ENCODE results near the gene SLC51B. TPM values are rescaled to one million over a fixed set of nuclear protein-coding genes. Genes with fewer than 3 reads are reported as not detected.

Gene SLC51B
- total and polyA plus RNA-seq, 2 of the 4 experiments (the other 2 are of a cell fraction): not detected

DNA sequence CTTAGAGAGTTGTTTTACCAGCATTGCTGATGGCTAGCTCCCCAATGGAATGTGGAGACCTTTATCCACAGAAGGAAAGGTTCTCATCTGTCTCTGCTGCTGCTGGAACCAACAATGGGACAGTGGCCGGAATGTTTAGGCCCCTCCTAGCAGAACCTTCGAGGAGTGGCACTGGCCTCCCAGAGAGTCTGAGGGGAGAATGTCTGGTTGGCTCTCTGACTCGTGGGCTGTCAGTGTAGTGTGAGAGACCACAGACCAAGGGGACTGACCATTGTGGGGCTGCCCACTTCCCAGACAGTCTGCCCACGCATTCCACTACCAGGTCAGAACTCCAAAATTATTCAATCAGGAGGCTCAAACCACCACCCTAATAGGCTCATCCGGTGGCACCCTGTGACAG is 17.5 kb downstream of the SLC51B start:
- intact Hi-C loops (cut with micrococcal nuclease): no loop called here
- in situ Hi-C loops (cut with MboI; ENCODE audit: low sequenced_read_pairs): no loop called here
- TF ChIP-seq, protein P1, sequence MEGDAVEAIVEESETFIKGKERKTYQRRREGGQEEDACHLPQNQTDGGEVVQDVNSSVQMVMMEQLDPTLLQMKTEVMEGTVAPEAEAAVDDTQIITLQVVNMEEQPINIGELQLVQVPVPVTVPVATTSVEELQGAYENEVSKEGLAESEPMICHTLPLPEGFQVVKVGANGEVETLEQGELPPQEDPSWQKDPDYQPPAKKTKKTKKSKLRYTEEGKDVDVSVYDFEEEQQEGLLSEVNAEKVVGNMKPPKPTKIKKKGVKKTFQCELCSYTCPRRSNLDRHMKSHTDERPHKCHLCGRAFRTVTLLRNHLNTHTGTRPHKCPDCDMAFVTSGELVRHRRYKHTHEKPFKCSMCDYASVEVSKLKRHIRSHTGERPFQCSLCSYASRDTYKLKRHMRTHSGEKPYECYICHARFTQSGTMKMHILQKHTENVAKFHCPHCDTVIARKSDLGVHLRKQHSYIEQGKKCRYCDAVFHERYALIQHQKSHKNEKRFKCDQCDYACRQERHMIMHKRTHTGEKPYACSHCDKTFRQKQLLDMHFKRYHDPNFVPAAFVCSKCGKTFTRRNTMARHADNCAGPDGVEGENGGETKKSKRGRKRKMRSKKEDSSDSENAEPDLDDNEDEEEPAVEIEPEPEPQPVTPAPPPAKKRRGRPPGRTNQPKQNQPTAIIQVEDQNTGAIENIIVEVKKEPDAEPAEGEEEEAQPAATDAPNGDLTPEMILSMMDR (conservative IDR thresholded peaks at IDR 0.05; ENCODE audit: low read depth, low read length): no peak
- no peak for TF ChIP-seq BHLHE40 (IDR thresholded peaks at IDR 0.05; ENCODE audit: low read depth, low read length)
- no peak for TF ChIP-seq RAD21 (IDR thresholded peaks at IDR 0.05; ENCODE audit: low read length)
- no peak for TF ChIP-seq RCOR1 (IDR thresholded peaks at IDR 0.05; ENCODE audit: insufficient replicate concordance, low read length)
- TF ChIP-seq POLR2A (IDR thresholded peaks at IDR 0.05; ENCODE audit: low read depth, low read length): no peak
- no peak for TF ChIP-seq SMC3 (IDR thresholded peaks at IDR 0.05; ENCODE audit: low read depth, low read length)
- TF ChIP-seq, protein P2, sequence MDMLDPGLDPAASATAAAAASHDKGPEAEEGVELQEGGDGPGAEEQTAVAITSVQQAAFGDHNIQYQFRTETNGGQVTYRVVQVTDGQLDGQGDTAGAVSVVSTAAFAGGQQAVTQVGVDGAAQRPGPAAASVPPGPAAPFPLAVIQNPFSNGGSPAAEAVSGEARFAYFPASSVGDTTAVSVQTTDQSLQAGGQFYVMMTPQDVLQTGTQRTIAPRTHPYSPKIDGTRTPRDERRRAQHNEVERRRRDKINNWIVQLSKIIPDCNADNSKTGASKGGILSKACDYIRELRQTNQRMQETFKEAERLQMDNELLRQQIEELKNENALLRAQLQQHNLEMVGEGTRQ (IDR thresholded peaks at IDR 0.05; ENCODE audit: low read depth, low read length): no peak
- no peak for TF ChIP-seq RFX5 (IDR thresholded peaks at IDR 0.05; ENCODE audit: low read depth, low read length)
- TF ChIP-seq FOS (IDR thresholded peaks at IDR 0.05; ENCODE audit: low read depth, low read length): no peak
- no peak for TF ChIP-seq MXI1 (IDR thresholded peaks at IDR 0.05; ENCODE audit: borderline replicate concordance, low read depth, low read length)
- no peak for TF ChIP-seq CHD1 (IDR thresholded peaks at IDR 0.05; ENCODE audit: low read depth, low read length)
- TF ChIP-seq CEBPB (IDR thresholded peaks at IDR 0.05; ENCODE audit: low read depth, low read length): no peak
- TF ChIP-seq MAFK (IDR thresholded peaks at IDR 0.05; ENCODE audit: low read depth, low read length): no peak
- no peak for TF ChIP-seq MAZ (IDR thresholded peaks at IDR 0.05; ENCODE audit: borderline replicate concordance, low read depth, low read length)
- TF ChIP-seq NFE2L2 (IDR thresholded peaks at IDR 0.05; ENCODE audit: low read depth, low read length): no peak
- TF ChIP-seq, protein P3, sequence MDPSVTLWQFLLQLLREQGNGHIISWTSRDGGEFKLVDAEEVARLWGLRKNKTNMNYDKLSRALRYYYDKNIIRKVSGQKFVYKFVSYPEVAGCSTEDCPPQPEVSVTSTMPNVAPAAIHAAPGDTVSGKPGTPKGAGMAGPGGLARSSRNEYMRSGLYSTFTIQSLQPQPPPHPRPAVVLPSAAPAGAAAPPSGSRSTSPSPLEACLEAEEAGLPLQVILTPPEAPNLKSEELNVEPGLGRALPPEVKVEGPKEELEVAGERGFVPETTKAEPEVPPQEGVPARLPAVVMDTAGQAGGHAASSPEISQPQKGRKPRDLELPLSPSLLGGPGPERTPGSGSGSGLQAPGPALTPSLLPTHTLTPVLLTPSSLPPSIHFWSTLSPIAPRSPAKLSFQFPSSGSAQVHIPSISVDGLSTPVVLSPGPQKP (IDR thresholded peaks at IDR 0.05; ENCODE audit: borderline replicate concordance, low read depth, low read length): no peak
- dilution Hi-C loops (cut with HindIII; ENCODE audit: low sequenced_read_pairs, unreplicated experiment): no loop called here
- Histone ChIP-seq H3K56ac (ENCODE audit: extremely low read depth, insufficient read depth, low read length) (no peak overlapping the region), H2AK9ac (replicated peaks; ENCODE audit: low read depth, low read length, poor library complexity) (peak overlapping the region; percentile 51), H3K14ac (replicated peaks; ENCODE audit: low read depth, low read length) (peak overlapping the region; percentile 8; the same call in 1 of the 2 replicates), H2BK20ac (ENCODE audit: low read depth, low read length) (no peak overlapping the region), H4K91ac (ENCODE audit: insufficient read depth, low read depth, low read length) (peak overlapping the region; percentile 21), H2BK120ac (ENCODE audit: low read depth, low read length) (no peak overlapping the region), H3K9me3 (ENCODE audit: control insufficient read depth, insufficient read depth, low read length) (peaks cover 5% of the 10 kb centered on the region; the same call in 1 of the 2 replicates), H2BK15ac (ENCODE audit: low read depth, low read length) (no peak overlapping the region), H3K9me1 (ENCODE audit: insufficient read depth, low read length) (no peaks in the 10 kb centered on the region; the same call in 1 of the 2 replicates), H4K8ac (ENCODE audit: low read depth in 2 of 2, low read length in 2 of 2) (no peak overlapping the region), H2BK5ac (ENCODE audit: low read depth, low read length, poor library complexity, severe bottlenecking) (no peak overlapping the region), H3K27me3 (ENCODE audit: control insufficient read depth, insufficient read depth, low read length) (peaks cover 29% of the 10 kb centered on the region), H2AFZ (replicated peaks; ENCODE audit: low read length, poor library complexity) (no peak overlapping the region), H3K27ac (ENCODE audit: insufficient read depth, low read length) (no peak overlapping the region), H3K9ac (ENCODE audit: low read depth, low read length) (no peak overlapping the region), H4K5ac (ENCODE audit: low read depth, low read length) (no peak overlapping the region), H3K79me1 (ENCODE audit: low read depth in 1 of 2, low read length in 2 of 2) (no peaks in the 10 kb centered on the region), H3K4me2 (ENCODE audit: low read depth, low read length) (no peak overlapping the region), H3K4ac (ENCODE audit: low read depth, low read length) (peak overlapping the region; percentile 12; the same call in 1 of the 2 replicates), H3K18ac (ENCODE audit: low read depth, low read length) (no peak overlapping the region), H3K36me3 (ENCODE audit: control insufficient read depth, insufficient read depth, low read length) (no peaks in the 10 kb centered on the region), H3K23ac (ENCODE audit: low read depth, low read length) (no peak overlapping the region), H3K4me1 (ENCODE audit: control insufficient read depth, insufficient read depth, low read length) (peaks cover 6% of the 10 kb centered on the region; the same call in 1 of the 2 replicates), H3K4me3 (ENCODE audit: insufficient read depth, low read depth, low read length) (no peak overlapping the region), H4K20me1 (ENCODE audit: insufficient read depth, low read length) (no peaks in the 10 kb centered on the region), H2AK5ac (ENCODE audit: low read depth, low read length) (peak overlapping the region; percentile 56; the same call in 1 of the 2 replicates)
- ChIA-PET POLR2A (ENCODE audit: unreplicated experiment) (no interaction called here), CTCF (interaction anchor here (0.7 to 2.4 kb wide), 4 partner anchors 9 to 39 kb away, joined by 3 to 6 read pairs (median 4); no protein-coding TSS in a partner anchor)
- WGBS, 2 experiments (ENCODE audit: extremely low coverage in 2 of 2, insufficient read length in 1 of 2): 74% methylated on average over 3 of the region's 5 CpGs; no CpG with 5 or more reads in 1 of the 2 experiments
- DNase-seq (no peak), ATAC-seq (ENCODE audit: low read depth) (peak; percentile 58)
- BruUV-seq (replicated peaks): no TSS peak

All from IMR-90 (cell line).